H9 (cell line): ENCODE results near the gene ANKRD28. TPM values are rescaled to one million over a fixed set of nuclear protein-coding genes. Genes with fewer than 3 reads are reported as not detected.

Experiments used
- DNase-seq: peaks from one replicate; pipeline ENCODE4 v3.0.0-alpha.2; 2017
- H2AFZ ChIP-seq: one replicate; pipeline ENCODE4 v1.6.1; 2013; ENCODE audit warnings: mild to moderate bottlenecking, low read length, control low read depth, moderate library complexity
- H2AK5ac ChIP-seq: 2 replicates; pipeline ENCODE4 v1.6.1; 2013; ENCODE audit warnings: low read length, control low read depth, mixed read lengths; ENCODE audit not compliant: insufficient read length
- H2BK120ac ChIP-seq: one replicate; pipeline ENCODE4 v1.6.1; 2013; ENCODE audit warnings: low read depth, mild to moderate bottlenecking, low read length, control low read depth, inconsistent platforms; ENCODE audit not compliant: poor library complexity, severe bottlenecking
- H2BK12ac ChIP-seq: 2 replicates; pipeline ENCODE4 v1.6.1; 2013; ENCODE audit warnings: low read length, control low read depth, mixed read lengths, low read depth; ENCODE audit not compliant: insufficient read length
- H2BK15ac ChIP-seq: 2 replicates; pipeline ENCODE4 v1.6.1; 2013; ENCODE audit warnings: low read depth, low read length, control low read depth
- H2BK20ac ChIP-seq: one replicate; pipeline ENCODE4 v1.6.1; 2013; ENCODE audit warnings: low read depth, mild to moderate bottlenecking, low read length, control low read depth, inconsistent platforms; ENCODE audit not compliant: poor library complexity, severe bottlenecking
- H2BK5ac ChIP-seq: 2 replicates; pipeline ENCODE4 v1.6.1; 2013; ENCODE audit warnings: low read length, control low read depth, mixed read lengths; ENCODE audit not compliant: insufficient read length
- H3K14ac ChIP-seq: 2 replicates; pipeline ENCODE4 v1.6.1; 2013; ENCODE audit warnings: low read length, control low read depth; ENCODE audit not compliant: insufficient read depth
- H3K18ac ChIP-seq: 2 replicates; pipeline ENCODE4 v1.6.1; 2013; ENCODE audit warnings: low read depth, mild to moderate bottlenecking, mixed read lengths, low read length, control low read depth; ENCODE audit not compliant: insufficient read length
- H3K23ac ChIP-seq: 2 replicates; pipeline ENCODE4 v1.6.1; 2013; ENCODE audit warnings: low read length, control low read depth, mixed read lengths, low read depth; ENCODE audit not compliant: insufficient read length
- H3K23me2 ChIP-seq: 2 replicates; pipeline ENCODE4 v1.6.1; 2013; ENCODE audit warnings: low read depth, mild to moderate bottlenecking, mixed read lengths, low read length, control low read depth; ENCODE audit not compliant: insufficient read length, poor library complexity, severe bottlenecking
- H3K27ac ChIP-seq: 2 replicates; pipeline ENCODE4 v1.5.1; 2013; ENCODE audit warnings: low read length, control low read depth, mixed read lengths, low read depth; ENCODE audit not compliant: insufficient read length
- H3K27me3 ChIP-seq: 2 replicates; pipeline ENCODE4 v1.6.1; 2013; ENCODE audit warnings: low read length, control low read depth, inconsistent platforms; ENCODE audit not compliant: insufficient read depth
- H3K4ac ChIP-seq: 2 replicates; pipeline ENCODE4 v1.6.1; 2013; ENCODE audit warnings: low read depth, mild to moderate bottlenecking, control low read depth, inconsistent platforms, low read length, moderate library complexity
- H3K4me1 ChIP-seq: 2 replicates; pipeline ENCODE4 v1.6.1; 2013; ENCODE audit warnings: low read length, control low read depth, inconsistent platforms; ENCODE audit not compliant: insufficient read depth
- H3K4me2 ChIP-seq: 2 replicates; pipeline ENCODE4 v1.6.1; 2013; ENCODE audit warnings: low read length, control low read depth, mixed read lengths; ENCODE audit not compliant: insufficient read length, insufficient read depth
- H3K56ac ChIP-seq: 2 replicates; pipeline ENCODE4 v1.6.1; 2013; ENCODE audit warnings: low read depth, mild to moderate bottlenecking, mixed read lengths, low read length, control low read depth; ENCODE audit not compliant: insufficient read length
- H3K79me1 ChIP-seq: 2 replicates; pipeline ENCODE4 v1.6.1; 2013; ENCODE audit warnings: low read depth, mild to moderate bottlenecking, moderate library complexity, low read length, control low read depth, inconsistent platforms; ENCODE audit not compliant: insufficient read depth, poor library complexity, severe bottlenecking
- H3K79me2 ChIP-seq: 2 replicates; pipeline ENCODE4 v1.6.1; 2013; ENCODE audit warnings: low read length, control low read depth, inconsistent platforms; ENCODE audit not compliant: insufficient read depth
- H3K9ac ChIP-seq: 2 replicates; pipeline ENCODE4 v1.6.1; 2013; ENCODE audit warnings: low read length, control low read depth, mixed read lengths; ENCODE audit not compliant: insufficient read length; ENCODE audit errors: extremely low read depth
- H3K9me3 ChIP-seq: one replicate; pipeline ENCODE4 v1.6.1; 2013; ENCODE audit warnings: low read depth, low read length, inconsistent platforms; ENCODE audit not compliant: control insufficient read depth
- H3T11ph ChIP-seq: one replicate; pipeline ENCODE4 v1.6.1; 2013; ENCODE audit warnings: mild to moderate bottlenecking, low read length, control low read depth, inconsistent platforms
- H4K20me1 ChIP-seq: one replicate; pipeline ENCODE4 v1.6.1; 2013; ENCODE audit not compliant: control insufficient read depth, insufficient read length, insufficient read depth
- H4K5ac ChIP-seq: 2 replicates; pipeline ENCODE4 v1.6.1; 2013; ENCODE audit warnings: low read depth, mild to moderate bottlenecking, mixed read lengths, low read length, control low read depth; ENCODE audit not compliant: insufficient read length
- H4K8ac ChIP-seq: replicated peaks from 2 replicates; pipeline ENCODE4 v1.6.1; 2013; ENCODE audit warnings: low read length, control low read depth, mixed read lengths, low read depth; ENCODE audit not compliant: insufficient read length
- H4K91ac ChIP-seq: 2 replicates; pipeline ENCODE4 v1.6.1; 2013; ENCODE audit warnings: low read depth, mild to moderate bottlenecking, moderate library complexity, mixed read lengths, low read length, control low read depth; ENCODE audit not compliant: insufficient read length
- H3K27ac Mint-ChIP-seq, 3 experiments: 2 replicates in 2 of 3; 3 replicates in 1 of 3; pipeline ENCODE4 v1.8.0; 2020 to 2021; ENCODE audit warnings: mixed read lengths in 3 of 3, mild to moderate bottlenecking in 1 of 3, moderate library complexity in 1 of 3
- H3K27me3 Mint-ChIP-seq: 2 replicates; pipeline ENCODE4 v1.8.0; 2021; ENCODE audit warnings: low read depth, mild to moderate bottlenecking, moderate library complexity, mixed read lengths
- H3K36me3 Mint-ChIP-seq, 3 experiments: 2 replicates in 2 of 3; 3 replicates in 1 of 3; pipeline ENCODE4 v1.8.0; 2020 to 2021; ENCODE audit warnings: low read depth in 3 of 3, mixed read lengths in 3 of 3; ENCODE audit not compliant: insufficient read depth in 1 of 3
- H3K4me1 Mint-ChIP-seq, 2 experiments: 2 replicates each; pipeline ENCODE4 v1.8.0; 2020; ENCODE audit warnings: mixed read lengths in 2 of 2
- H3K4me3 Mint-ChIP-seq, 2 experiments: 2 replicates in 1 of 2; 3 replicates in 1 of 2; pipeline ENCODE4 v1.8.0; 2020 to 2021; ENCODE audit warnings: mild to moderate bottlenecking in 2 of 2, mixed read lengths in 2 of 2, moderate library complexity in 1 of 2
- H3K9me3 Mint-ChIP-seq, 2 experiments: 2 replicates in 1 of 2; 3 replicates in 1 of 2; pipeline ENCODE4 v1.8.0; 2020; ENCODE audit warnings: mild to moderate bottlenecking in 2 of 2, mixed read lengths in 2 of 2, moderate library complexity in 1 of 2
- CTCF ChIP-seq: fragments of 200-600 bp; sonication (generic); conservative IDR thresholded peaks from 3 replicates; pipeline ENCODE4 v1.8.0; 2021; ENCODE audit warnings: antibody characterized with exemption, mild to moderate bottlenecking
- total RNA-seq: library from RNA; stranded (reverse); gene quantifications from 2 replicates; pipeline ENCODE4 v1.2.1, GENCODE V29; 2021

ANKRD28 gene
- total RNA-seq, 1 experiment from 2014 or later, result 59.0 TPM

DNA sequence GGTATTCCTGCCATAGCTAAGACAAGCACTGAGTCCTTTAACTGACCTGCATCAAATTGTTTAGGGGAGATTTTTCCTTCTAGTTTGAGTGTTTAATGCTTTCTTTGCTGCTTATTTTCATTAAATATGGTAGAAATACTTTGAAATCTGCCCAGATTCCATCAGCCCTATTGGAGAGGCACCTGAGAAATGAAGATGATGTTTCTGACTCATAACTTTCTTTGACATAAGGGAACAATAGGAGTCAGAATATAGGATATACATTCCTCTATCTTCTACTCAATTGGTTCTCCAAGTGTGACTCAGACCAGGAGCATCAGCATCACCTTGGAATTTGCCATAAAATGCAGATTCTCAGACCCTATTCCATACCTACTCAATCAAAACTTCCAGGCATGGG, 168.8 kb downstream of the ANKRD28 start:
- no peak overlapping the region for H2BK5ac ChIP-seq
- H2BK20ac ChIP-seq, result no peak overlapping the region
- H3K79me1 ChIP-seq, result no peaks in the 10 kb centered on the region
- no peak overlapping the region for H3T11ph ChIP-seq
- H3K14ac ChIP-seq, result no peak overlapping the region
- H3K36me3 Mint-ChIP-seq, result no peaks in the 10 kb centered on the region; a peak in 1 of 7 replicates
- no peak overlapping the region for H2AK5ac ChIP-seq
- no peak overlapping the region for H3K18ac ChIP-seq
- H3K4ac ChIP-seq, result no peak overlapping the region
- H3K9me3 ChIP-seq, result no peaks in the 10 kb centered on the region
- DNase-seq, result no peak
- H3K27ac ChIP-seq, result no peak overlapping the region
- no peak overlapping the region for H3K23ac ChIP-seq
- no peaks in the 10 kb centered on the region for H3K27me3 Mint-ChIP-seq
- peaks cover 44 to 45% of the 10 kb centered on the region in 2 experiments for H3K4me1 Mint-ChIP-seq
- H2BK12ac ChIP-seq, result no peak overlapping the region
- no peaks in the 10 kb centered on the region for H3K9me3 Mint-ChIP-seq
- no peak overlapping the region for H3K4me3 Mint-ChIP-seq
- no peak overlapping the region for H3K56ac ChIP-seq
- no peaks in the 10 kb centered on the region for H4K20me1 ChIP-seq
- no peak overlapping the region for H3K9ac ChIP-seq
- no peak overlapping the region for H2BK15ac ChIP-seq
- H3K23me2 ChIP-seq, result no peaks in the 10 kb centered on the region
- no peaks in the 10 kb centered on the region for H3K27me3 ChIP-seq
- H4K8ac ChIP-seq, result no peak overlapping the region
- H3K79me2 ChIP-seq, result no peaks in the 10 kb centered on the region
- H3K27ac Mint-ChIP-seq, result no peak overlapping the region
- no peak overlapping the region for H3K4me2 ChIP-seq
- H4K91ac ChIP-seq, result no peak overlapping the region
- H2AFZ ChIP-seq, result no peak overlapping the region
- TF ChIP-seq CTCF, result no peak
- peaks cover 19% of the 10 kb centered on the region; the same call in 1 of the 2 replicates for H3K4me1 ChIP-seq
- H4K5ac ChIP-seq, result no peak overlapping the region
- H2BK120ac ChIP-seq, result no peak overlapping the region
